GM18909 (cell line): ENCODE data around the gene WDR1.
A peak's percentile ranks its signal among the peaks of the same experiment; 100 is the strongest.

Experiments
- ATAC-seq: cut with Tn5 transposase; IDR thresholded peaks from one replicate; pipeline ENCODE4 v1.9.1; 2021; ENCODE audit warnings: mild to moderate bottlenecking; ENCODE audit not compliant: unreplicated experiment, poor library complexity

Gene WDR1

DNA sequence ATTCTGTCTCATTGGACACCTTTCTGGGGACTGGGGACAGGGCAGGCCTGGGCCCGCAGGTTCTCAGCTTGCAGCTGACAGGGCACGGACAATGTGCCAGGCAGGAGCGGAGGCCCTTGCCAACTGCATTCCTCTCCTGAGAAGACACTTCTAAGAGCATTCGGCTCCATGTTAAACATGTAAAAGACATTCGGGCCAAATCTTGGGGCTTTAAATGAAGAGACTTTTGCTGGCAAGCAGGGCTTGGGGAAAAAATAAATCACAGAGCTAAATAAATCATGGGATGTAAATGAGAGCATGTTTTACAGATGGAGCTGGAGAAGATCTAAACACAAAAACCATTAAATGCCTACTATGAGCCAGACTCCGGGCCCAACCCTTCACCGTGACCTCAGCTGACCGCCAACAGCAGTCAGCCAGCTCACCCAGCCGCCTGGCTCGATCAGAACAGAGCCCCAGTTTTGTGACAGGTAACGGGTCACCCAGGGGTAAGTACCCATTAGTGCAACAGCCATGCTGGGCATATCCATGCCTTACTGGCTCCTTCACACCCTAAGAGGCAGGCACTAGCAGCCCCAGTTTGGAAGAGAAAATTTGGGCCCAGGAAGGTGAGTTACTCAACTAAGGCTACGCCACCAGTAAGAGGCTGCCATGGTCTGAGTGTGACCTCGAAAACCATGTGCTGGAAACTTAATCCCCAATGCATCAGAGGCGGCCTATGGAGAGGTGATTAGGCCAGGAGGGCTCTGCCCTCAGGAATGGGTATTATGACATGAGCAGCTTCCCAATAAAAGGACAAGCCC lies 14.7 kb downstream of the WDR1 start:
- ATAC-seq = no peak

DNA sequence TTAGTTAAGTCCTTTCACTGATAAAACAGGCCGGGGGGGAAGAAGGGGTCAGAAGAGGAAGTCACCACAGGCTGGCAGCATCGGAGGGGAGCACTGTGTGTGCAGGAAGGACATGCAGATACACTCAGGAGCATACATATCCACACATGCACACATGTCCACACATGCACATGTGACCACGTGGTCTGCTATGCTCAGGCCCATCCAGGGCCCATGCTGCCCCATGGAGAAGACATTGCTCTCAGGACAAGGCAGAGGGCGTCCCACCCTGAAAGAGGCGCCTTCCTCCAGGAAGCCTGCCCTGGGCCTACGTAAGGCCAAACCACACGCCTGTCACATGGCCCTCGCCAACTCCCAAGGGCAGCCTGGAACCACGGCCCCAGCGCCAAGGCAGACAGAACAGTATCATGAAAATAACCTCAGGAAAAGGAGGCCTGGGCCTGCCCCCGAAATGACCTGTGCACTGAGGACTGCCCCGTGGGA lies 15.8 kb downstream of the WDR1 start:
- no peak for ATAC-seq

DNA sequence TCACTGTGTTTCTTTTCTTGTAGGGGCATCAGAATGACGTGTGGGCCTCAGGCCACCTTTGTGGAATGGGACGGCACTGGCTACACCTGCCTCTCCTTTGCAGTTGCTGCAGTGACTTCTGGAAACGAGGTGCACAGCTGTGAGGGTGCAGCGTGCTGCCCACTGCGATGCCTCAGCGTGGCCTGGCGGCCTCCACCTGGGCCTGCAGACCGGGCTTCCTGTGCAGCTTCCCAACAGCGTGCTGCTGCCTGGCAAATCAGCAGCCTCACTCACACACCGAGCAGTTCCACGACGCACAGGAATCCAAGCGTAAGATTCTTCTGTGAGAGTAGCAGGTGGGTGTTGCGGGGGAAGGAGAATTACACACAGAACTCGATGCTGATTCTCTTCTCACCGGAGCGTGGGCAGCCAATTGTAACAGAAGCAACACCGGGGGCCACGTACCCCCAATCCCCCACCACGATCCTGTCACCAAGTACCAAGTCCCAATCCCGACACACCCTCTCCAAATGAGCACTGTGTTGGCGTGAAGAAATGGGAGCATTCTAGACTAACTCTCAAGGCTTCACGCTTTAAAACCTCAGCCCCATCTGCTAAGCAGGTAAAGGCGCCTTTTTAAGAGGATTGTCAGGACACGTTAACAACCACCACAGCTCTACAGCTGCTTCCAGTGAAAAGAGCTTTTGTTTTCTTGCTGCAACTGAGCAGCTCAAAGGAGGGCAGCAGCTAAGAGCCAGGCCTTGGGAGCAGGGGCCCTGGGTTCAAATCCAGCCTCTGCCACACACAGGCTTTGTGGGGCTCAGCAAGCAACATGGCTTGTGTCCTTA lies 16.9 kb downstream of the WDR1 start:
- ATAC-seq = no peak

GRCh38 chr4:10098780-10099160 lies 17.8 kb downstream of the WDR1 start:
- ATAC-seq = no peak

DNA sequence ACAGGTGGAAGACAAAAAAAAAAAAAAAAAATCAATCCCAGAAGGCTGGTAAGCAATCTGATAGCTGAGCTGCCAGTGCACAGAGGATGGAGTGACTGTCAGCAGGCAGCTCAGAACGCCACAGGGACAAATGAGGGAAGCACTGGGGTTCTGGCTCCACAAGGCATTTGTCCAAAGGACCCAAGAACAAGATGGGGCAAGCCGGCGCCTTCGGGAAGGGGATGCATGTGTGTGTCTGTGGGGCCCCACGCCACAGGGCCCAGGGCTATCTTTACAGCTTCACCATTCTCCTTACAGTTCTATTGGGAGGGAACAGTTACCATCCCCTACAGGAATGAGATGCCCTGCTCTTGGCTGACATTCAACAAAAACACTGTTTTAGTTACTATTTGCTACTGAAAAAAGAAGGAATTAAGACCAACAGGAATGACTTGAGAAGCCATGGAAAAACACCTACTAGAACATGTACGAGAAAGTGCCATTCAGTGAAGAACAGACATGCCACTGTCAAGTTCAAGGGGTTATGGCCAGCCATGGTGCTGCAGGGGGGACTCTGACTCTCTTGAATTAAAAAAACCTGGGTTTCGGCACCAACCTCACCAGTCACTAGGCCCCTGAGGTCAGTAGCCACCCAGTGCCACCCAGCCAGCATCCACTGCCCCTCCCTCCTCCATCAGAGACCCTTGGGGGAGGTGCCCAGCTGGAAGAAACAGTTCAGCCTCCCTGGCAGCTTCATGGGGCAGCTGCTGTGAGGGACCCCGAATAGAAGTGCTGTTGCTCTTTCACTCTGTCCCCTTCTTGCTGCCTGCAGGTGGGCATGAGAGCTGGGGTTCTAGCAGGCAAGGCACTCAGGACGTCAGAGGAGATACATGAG lies 18.5 kb downstream of the WDR1 start:
- ATAC-seq = no peak

DNA sequence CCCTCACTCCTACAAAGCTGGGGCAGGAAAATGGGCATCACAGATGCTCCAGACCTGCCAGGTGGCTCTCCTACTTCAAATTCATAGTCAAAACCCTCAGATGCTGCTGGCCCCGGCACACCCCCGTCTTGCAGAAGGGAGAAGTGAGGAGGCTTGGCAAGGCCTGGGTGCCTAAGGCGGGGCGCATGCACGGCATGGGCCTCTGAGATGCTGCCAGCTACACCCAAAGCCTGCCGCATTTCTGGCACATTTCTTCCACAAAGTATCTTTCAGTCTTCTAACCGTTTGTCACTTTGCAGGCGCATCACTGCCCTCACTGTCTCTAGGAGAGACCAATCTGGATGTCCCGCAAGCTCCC lies 19.6 kb downstream of the WDR1 start:
- no peak for ATAC-seq

- ATAC-seq = peak; percentile 84
These were observed 20.2 kb downstream of the WDR1 start for GRCh38 chr4:10096201-10096977.

- ATAC-seq = peak; percentile 28
These were observed 21.2 kb downstream of the WDR1 start for GRCh38 chr4:10095296-10095991.

DNA sequence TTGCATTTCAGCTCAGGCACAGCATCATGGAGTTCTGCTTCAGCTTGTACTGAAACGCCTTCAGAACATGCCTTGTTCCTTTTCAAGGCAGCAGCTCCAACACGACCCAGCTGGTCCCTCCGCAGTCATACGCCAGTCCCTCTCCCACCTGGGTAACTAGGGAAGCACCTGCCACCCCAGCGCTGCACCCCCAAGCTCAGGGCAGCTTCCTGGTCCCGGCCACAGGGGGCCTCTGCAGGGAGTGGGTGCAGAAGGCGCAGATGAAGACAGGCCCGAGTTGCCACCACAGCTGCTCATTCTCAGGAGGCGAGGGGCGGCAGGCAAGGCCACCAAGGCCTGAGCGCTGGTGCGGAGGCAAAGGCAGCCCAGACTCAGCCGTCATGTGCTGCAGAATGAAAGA lies 21.8 kb downstream of the WDR1 start:
- ATAC-seq = no peak

- no peak for ATAC-seq
These were observed 22.6 kb downstream of the WDR1 start for GRCh38 chr4:10093801-10094552.

DNA sequence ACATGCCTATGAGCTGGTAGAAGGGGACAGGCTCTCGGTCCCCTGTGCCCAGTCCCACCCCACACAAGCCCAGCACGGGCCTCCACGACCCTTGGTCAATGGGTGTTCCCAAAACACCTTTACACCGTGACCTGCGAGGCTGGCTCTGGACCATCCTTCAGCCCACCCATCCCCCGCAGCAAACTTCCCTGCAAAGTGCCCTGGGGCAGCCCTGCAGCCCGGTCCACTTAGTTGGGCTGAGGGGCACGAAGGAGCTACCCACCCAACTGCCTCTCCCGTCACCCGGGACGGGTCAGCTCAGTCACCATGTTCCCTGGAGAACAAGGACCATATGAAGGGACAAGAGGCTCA lies 23.4 kb downstream of the WDR1 start:
- ATAC-seq = no peak

DNA sequence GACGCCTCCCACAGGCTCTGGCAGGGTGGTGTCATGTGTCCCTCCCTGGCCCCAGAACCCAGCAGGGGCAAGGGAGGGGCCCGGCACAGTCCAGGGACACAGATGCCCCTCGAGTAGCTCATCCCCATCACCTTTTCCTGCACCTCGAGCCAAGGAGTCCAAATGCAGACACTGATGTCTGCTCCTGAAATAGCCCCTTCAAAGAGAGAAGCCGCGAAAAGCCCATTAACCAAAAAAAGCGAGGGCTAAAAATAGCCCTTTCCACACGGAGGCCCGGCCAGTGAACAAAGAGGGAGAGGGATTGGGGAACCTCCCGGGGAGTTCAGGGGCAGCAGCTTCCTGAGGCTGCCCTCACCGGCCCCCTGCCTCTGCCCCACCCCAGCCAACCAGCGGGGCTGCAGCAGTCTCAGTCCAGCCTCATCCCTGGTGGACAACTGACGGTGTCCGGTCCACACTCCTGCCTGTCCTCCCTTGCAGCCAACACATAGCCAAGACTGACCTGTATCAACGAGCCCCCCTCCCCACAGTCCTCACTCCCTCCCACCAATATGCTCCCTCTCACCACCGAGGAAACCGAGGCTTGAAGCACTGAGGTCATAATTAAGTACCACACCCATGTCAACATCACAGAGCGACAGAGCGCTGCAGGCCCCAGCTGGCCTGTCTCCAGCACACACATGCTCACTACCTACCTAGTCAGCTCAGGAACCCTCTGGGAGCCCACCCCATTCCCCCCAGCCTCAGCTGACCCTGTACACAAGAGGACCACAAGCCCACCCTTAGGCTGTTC lies 23.9 kb downstream of the WDR1 start:
- ATAC-seq = no peak

- ATAC-seq = no peak
These were observed 24.9 kb downstream of the WDR1 start for GRCh38 chr4:10091531-10092181.

DNA sequence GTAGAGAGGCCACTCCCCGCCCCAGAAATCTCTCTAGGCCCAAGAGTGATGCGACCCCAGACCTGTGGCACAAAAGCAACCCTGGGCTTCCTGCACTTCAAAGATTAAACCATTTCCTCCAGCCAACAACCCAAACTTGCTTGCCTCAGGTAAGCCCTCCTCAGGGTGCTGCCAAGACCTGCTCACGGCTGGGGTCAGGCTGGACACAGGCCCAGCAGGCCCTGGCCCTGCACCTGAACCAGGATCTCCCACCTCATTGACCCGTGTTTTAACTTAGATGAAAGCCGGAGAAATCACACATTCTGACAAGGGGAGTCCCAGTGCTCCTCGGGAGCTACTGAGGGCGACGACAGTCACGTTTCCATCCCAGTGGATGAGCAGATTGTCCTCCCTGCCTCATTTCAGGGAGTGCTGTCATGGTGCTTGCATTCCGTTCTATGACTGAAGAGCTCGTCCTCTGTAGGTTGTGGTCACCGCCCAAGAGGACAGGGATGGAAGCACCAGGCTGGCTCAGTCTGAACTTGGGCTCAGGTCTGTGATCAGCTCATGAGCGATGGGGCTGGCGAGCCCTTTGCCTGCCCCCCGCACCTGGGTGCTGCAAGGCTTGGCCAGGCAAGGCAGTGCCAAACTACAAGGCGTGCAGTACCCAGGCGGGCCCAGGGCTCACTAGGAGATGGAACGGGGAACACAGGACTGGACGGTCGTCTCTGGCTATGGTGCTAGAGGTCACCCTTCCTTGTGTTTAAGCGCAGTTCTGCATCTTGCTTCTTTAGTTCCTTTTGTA lies 25.9 kb downstream of the WDR1 start:
- ATAC-seq = no peak

DNA sequence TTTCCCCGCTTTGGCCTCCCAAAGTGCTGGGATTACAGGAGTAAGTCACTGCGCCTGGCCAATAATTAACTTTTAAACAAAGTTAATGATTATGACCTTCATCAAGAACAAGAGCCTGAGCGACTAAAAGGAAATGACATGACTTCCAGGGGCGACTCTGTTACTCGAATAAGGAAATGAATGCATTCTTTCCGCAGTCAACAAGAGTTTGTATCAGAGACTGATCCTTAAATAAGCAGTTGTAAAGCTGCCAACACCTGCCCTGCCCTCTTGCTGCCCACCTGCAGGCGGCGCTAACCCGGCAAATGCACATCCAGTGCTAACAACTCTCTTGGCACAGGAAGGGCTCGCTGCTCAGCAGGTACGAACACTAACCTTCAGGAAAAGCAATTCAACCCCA lies 27.3 kb downstream of the WDR1 start:
- no peak for ATAC-seq

DNA sequence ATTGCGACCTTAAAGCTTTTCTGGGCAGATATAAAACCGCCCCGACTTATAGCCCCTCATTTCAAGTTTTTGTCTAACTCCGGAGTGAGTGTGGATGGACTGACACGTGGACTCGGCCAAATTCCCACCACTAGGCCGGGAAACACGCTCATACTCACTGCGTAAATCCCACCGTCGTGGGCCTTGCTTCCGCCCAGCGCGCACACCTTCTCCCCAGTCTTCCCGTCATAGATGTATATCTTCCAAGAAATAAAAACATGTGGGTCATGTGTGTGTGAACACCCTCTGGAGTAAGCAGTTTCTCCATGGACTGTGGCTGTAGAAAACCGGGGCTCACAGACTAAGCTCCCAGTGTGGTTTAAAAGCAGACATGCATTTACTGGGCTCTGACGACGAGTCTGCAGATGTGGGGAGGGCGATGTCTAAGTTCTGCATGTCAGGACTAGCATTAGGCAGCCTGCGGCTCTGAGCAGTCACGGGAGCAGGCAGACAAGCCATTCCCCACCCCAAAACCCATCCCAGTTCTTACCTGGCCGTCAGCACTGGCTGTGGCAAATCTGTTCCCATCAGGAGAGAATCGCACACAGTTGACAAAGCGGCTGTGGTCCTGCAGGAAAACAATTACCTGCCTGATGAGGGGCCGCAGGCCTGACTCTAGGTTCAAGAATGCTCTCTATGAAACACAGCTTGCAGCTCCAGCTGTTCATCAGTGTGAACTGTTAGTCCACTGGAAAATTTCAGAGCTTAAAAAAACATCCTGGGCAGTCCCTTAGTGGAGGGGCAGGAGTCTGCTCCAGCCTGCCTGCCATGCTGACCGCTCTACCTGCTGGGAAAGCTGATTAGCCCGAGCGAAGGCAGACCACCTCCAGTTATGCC lies 28.2 kb downstream of the WDR1 start:
- ATAC-seq = no peak
